ENCODE data around the gene MPZL3.

DNA sequence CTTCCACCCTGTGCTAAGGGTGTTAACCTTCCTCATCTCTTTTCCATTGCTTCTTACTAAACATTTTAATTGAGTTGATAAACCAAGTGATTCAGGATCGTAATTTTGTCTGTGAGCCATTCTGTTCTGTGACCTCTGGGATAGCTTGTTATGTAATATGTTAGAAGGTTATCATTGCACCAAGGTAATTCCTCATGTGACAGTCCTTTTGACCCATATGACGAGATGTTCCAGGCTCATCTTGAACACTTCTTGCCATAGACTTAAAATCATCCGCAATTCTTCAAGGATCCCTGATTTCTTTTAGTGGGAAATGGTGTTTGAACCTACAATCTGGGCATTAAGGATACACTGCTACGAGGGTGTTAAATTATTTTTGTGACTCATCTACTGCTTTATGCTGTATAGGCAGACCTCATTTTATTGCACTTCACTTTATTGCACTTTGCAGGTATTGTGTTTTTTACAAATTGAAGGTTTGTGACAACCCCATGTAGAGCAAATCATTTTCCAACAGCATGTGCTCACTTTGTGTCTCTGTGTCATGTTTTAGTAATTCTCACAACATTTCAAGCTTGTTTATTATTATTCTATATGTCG, 31.0 kb upstream of the MPZL3 start:
- TF ChIP-seq POLR2AphosphoS5 (IDR thresholded peaks at IDR 0.05; ENCODE audit: borderline replicate concordance, low read depth, low read length) (no peak), EZH2 (IDR thresholded peaks at IDR 0.05) (no peak), FOXP2 (optimal IDR thresholded peaks at IDR 0.05; ENCODE audit: control extremely low read depth, extremely low read length, insufficient read depth) (no peak)

Measured in SK-N-MC (cell line).